ENCODE measurements around the gene SMS. TPM values are rescaled to one million over a fixed set of nuclear protein-coding genes. Genes with fewer than 3 reads are reported as not detected.

SMS gene
- total RNA-seq, 2 donors from 2014 or later, result 57.0 to 116 TPM

- WGBS, result 33% methylated on average over 5 of the region's 5 CpGs
- Histone ChIP-seq H3K27me3 (replicated peaks; ENCODE audit: insufficient read depth) (no peaks in the 10 kb centered on the region), H3K27ac (no peak overlapping the region), H3K4me1 (replicated peaks) (no peaks in the 10 kb centered on the region), H3K9me3 (no peaks in the 10 kb centered on the region), H3K4me3 (no peak overlapping the region), H3K36me3 (no peaks in the 10 kb centered on the region)
- intact Hi-C loops (cut with DNase I), result no loop called here
- DNase-seq (ENCODE audit: low spot score), result no peak
- no peak for TF ChIP-seq POLR2AphosphoS5 (IDR thresholded peaks at IDR 0.05)
- TF ChIP-seq CTCF (IDR thresholded peaks at IDR 0.05), result no peak
- TF ChIP-seq POLR2A (IDR thresholded peaks at IDR 0.05), result no peak
These were observed 71.5 kb downstream of the SMS start for GRCh38 chrX:22012051-22012450.

GRCh38 chrX:22012931-22013330 lies 72.4 kb downstream of the SMS start:
- no peak overlapping the region for H3K27ac ChIP-seq
- H3K9me3 ChIP-seq, result no peaks in the 10 kb centered on the region
- intact Hi-C loops (cut with DNase I), result no loop called here
- no peaks in the 10 kb centered on the region for H3K27me3 ChIP-seq (replicated peaks; ENCODE audit: insufficient read depth)
- H3K4me3 ChIP-seq, result no peak overlapping the region
- H3K36me3 ChIP-seq, result no peaks in the 10 kb centered on the region
- H3K4me1 ChIP-seq (replicated peaks), result no peaks in the 10 kb centered on the region
- TF ChIP-seq POLR2AphosphoS5 (IDR thresholded peaks at IDR 0.05) (no peak), CTCF (IDR thresholded peaks at IDR 0.05) (no peak), POLR2A (IDR thresholded peaks at IDR 0.05) (no peak)
- 93% methylated on average over 7 of the region's 7 CpGs for WGBS
- no peak for DNase-seq (ENCODE audit: low spot score)

GRCh38 chrX:22015139-22015750 lies 74.7 kb downstream of the SMS start:
- H3K36me3 ChIP-seq, result no peaks in the 10 kb centered on the region
- H3K4me3 ChIP-seq, result no peak overlapping the region
- WGBS, result 81% methylated on average over 9 of the region's 9 CpGs
- no peaks in the 10 kb centered on the region for H3K9me3 ChIP-seq
- no peak overlapping the region for H3K27ac ChIP-seq
- no peaks in the 10 kb centered on the region for H3K27me3 ChIP-seq (replicated peaks; ENCODE audit: insufficient read depth)
- intact Hi-C loops (cut with DNase I), result no loop called here
- DNase-seq (ENCODE audit: low spot score), result no peak
- H3K4me1 ChIP-seq (replicated peaks), result no peaks in the 10 kb centered on the region
- TF ChIP-seq CTCF (IDR thresholded peaks at IDR 0.05) (no peak), POLR2AphosphoS5 (IDR thresholded peaks at IDR 0.05) (no peak), POLR2A (IDR thresholded peaks at IDR 0.05) (no peak)

GRCh38 chrX:22021751-22022324 lies 81.3 kb downstream of the SMS start:
- Histone ChIP-seq H3K4me3 (no peak overlapping the region), H3K27me3 (replicated peaks; ENCODE audit: insufficient read depth) (no peaks in the 10 kb centered on the region), H3K36me3 (no peaks in the 10 kb centered on the region), H3K9me3 (no peaks in the 10 kb centered on the region), H3K4me1 (replicated peaks) (no peaks in the 10 kb centered on the region), H3K27ac (no peak overlapping the region)
- TF ChIP-seq POLR2AphosphoS5 (IDR thresholded peaks at IDR 0.05), result no peak
- no peak for TF ChIP-seq CTCF (IDR thresholded peaks at IDR 0.05)
- TF ChIP-seq POLR2A (IDR thresholded peaks at IDR 0.05), result no peak
- intact Hi-C loops (cut with DNase I), result no loop called here
- WGBS, result 88% methylated on average over 10 of the region's 10 CpGs
- DNase-seq (ENCODE audit: low spot score), result no peak

DNA sequence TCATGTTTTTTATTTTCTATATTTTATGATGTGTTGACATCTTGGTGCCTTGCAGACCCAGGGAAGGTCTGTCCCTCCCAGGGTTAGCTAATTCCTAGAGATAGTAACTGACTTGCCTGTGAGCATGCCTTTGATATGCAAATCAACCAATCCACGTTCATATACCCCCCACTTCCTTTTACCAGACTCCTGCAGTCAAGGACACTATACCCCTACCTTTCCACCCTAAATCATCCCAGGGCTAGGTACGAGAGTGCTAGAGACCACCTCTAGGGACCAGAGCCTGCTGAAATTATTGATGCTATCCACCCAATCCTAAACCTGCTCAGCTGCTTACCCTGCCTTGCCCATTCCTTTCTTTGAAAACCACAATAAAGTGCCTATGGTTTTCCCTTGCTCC lies 84.1 kb downstream of the SMS start:
- Histone ChIP-seq H3K27me3 (replicated peaks; ENCODE audit: insufficient read depth) (no peaks in the 10 kb centered on the region), H3K36me3 (no peaks in the 10 kb centered on the region), H3K9me3 (no peaks in the 10 kb centered on the region), H3K4me1 (replicated peaks) (no peaks in the 10 kb centered on the region), H3K4me3 (no peak overlapping the region), H3K27ac (no peak overlapping the region)
- DNase-seq (ENCODE audit: low spot score), result no peak
- 58% methylated on average over 2 of the region's 2 CpGs for WGBS
- TF ChIP-seq POLR2AphosphoS5 (IDR thresholded peaks at IDR 0.05) (no peak), POLR2A (IDR thresholded peaks at IDR 0.05) (no peak), CTCF (IDR thresholded peaks at IDR 0.05) (no peak)
- intact Hi-C loops (cut with DNase I), result no loop called here
